Brain pericyte (primary cell): ENCODE results near the gene NEURL1.
A peak's percentile ranks its signal among the peaks of the same experiment; 100 is the strongest.

ENCODE experiments used
- DNase-seq: peaks from one replicate; pipeline ENCODE4 v3.0.0-alpha.2; 2012; ENCODE audit warnings: low read depth, low spot score

Gene NEURL1

GRCh38 chr10:103493362-103493915, at the start of gene NEURL1:
TSS of gene NEURL1 (plus strand) at chr10:103493705. CDS start at chr10:103494388, 683 bp downstream.
- no peak for DNase-seq

GRCh38 chr10:103444478-103444877, 49.0 kb upstream of the NEURL1 start:
- no peak for DNase-seq

GRCh38 chr10:103445366-103445765, 48.1 kb upstream of the NEURL1 start:
- no peak for DNase-seq

- DNase-seq: no peak
These were observed 47.5 kb upstream of the NEURL1 start for GRCh38 chr10:103445767-103446567.

GRCh38 chr10:103447187-103447586, 46.3 kb upstream of the NEURL1 start:
- no peak for DNase-seq

- peak; percentile 49 for DNase-seq
These were observed 44.8 kb upstream of the NEURL1 start for GRCh38 chr10:103448746-103449145.

GRCh38 chr10:103449208-103450144, 44.0 kb upstream of the NEURL1 start:
- no peak for DNase-seq

GRCh38 chr10:103450201-103450695, 43.3 kb upstream of the NEURL1 start:
- DNase-seq: no peak

GRCh38 chr10:103451091-103451813, 42.3 kb upstream of the NEURL1 start:
- no peak for DNase-seq

GRCh38 chr10:103451831-103452505, 41.5 kb upstream of the NEURL1 start, which contains the start of gene CALHM2:
TSS of gene CALHM2 (minus strand) at chr10:103452370. CDS start at chr10:103449941, 2,429 bp downstream.
- no peak for DNase-seq

GRCh38 chr10:103452506-103453230, 40.8 kb upstream of the NEURL1 start:
- DNase-seq: no peak

- no peak for DNase-seq
These were observed 39.5 kb upstream of the NEURL1 start for GRCh38 chr10:103454026-103454425.

- DNase-seq: no peak
These were observed 38.3 kb upstream of the NEURL1 start for GRCh38 chr10:103455235-103455634.

GRCh38 chr10:103456074-103456660, 37.3 kb upstream of the NEURL1 start:
- DNase-seq: no peak

GRCh38 chr10:103457176-103457712, 36.3 kb upstream of the NEURL1 start:
- no peak for DNase-seq

GRCh38 chr10:103457896-103458583, 35.5 kb upstream of the NEURL1 start:
- no peak for DNase-seq

- no peak for DNase-seq
These were observed 34.8 kb upstream of the NEURL1 start, which contains the start of gene CALHM1 for GRCh38 chr10:103458720-103459119. TSS of gene CALHM1 (minus strand) at chr10:103458900. CDS start at chr10:103458751, 149 bp downstream.

GRCh38 chr10:103459615-103460014, 33.9 kb upstream of the NEURL1 start:
- DNase-seq: no peak
